Measurements from ENCODE around the gene NOL4L.
"Not testable (repeated sequence)": the region's sequence is repeated elsewhere in the genome, so short reads cannot be mapped to it uniquely, and the experiment has no call there.

Gene NOL4L

GRCh38 chr20:32596681-32597252 lies 11.6 kb upstream of the NOL4L start:
- TF ChIP-seq CTCF (IDR thresholded peaks at IDR 0.05; ENCODE audit: borderline replicate concordance, insufficient read depth, low read depth, low read length) = no peak
- no peak overlapping the region for H3K4me3 ChIP-seq (ENCODE audit: low read depth, low read length)

- no peak overlapping the region for H3K4me3 ChIP-seq (ENCODE audit: low read depth, low read length)
- TF ChIP-seq CTCF (IDR thresholded peaks at IDR 0.05; ENCODE audit: borderline replicate concordance, insufficient read depth, low read depth, low read length) = no peak
These were observed 10.0 kb upstream of the NOL4L start for GRCh38 chr20:32595143-32595542.

- H3K4me3 ChIP-seq (ENCODE audit: low read depth, low read length) = not testable (repeated sequence)
These were observed 9.5 kb upstream of the NOL4L start for GRCh38 chr20:32594669-32595068.

- no peak overlapping the region for H3K4me3 ChIP-seq (ENCODE audit: low read depth, low read length)
- no peak for TF ChIP-seq CTCF (IDR thresholded peaks at IDR 0.05; ENCODE audit: borderline replicate concordance, insufficient read depth, low read depth, low read length)
These were observed 9.1 kb upstream of the NOL4L start for GRCh38 chr20:32594204-32594603.

GRCh38 chr20:32592616-32593015 lies 7.5 kb upstream of the NOL4L start:
- H3K4me3 ChIP-seq (ENCODE audit: low read depth, low read length) = not testable (repeated sequence)

- no peak overlapping the region for H3K4me3 ChIP-seq (ENCODE audit: low read depth, low read length)
- no peak for TF ChIP-seq CTCF (IDR thresholded peaks at IDR 0.05; ENCODE audit: borderline replicate concordance, insufficient read depth, low read depth, low read length)
These were observed 6.9 kb upstream of the NOL4L start for GRCh38 chr20:32592022-32592421.

- no peak for TF ChIP-seq CTCF (IDR thresholded peaks at IDR 0.05; ENCODE audit: borderline replicate concordance, insufficient read depth, low read depth, low read length)
- H3K4me3 ChIP-seq (ENCODE audit: low read depth, low read length) = no peak overlapping the region
These were observed 4.6 kb upstream of the NOL4L start for GRCh38 chr20:32589769-32590168.

GRCh38 chr20:32589256-32589655 lies 4.1 kb upstream of the NOL4L start:
- no peak for TF ChIP-seq CTCF (IDR thresholded peaks at IDR 0.05; ENCODE audit: borderline replicate concordance, insufficient read depth, low read depth, low read length)
- no peak overlapping the region for H3K4me3 ChIP-seq (ENCODE audit: low read depth, low read length)
